ENCODE data around the gene SYCP2. TPM values are rescaled to one million over a fixed set of nuclear protein-coding genes. Genes with fewer than 3 reads are reported as not detected.

The SYCP2 gene
- total and polyA plus RNA-seq, 4 donors, result 2.4 to 11.0 (median 6.0) TPM

GRCh38 chr20:59884494-59884893 is 48.9 kb downstream of the SYCP2 start:
- H3K9me3 ChIP-seq (ENCODE audit: control insufficient read depth, insufficient read depth, low read length), result no peaks in the 10 kb centered on the region
- H3K36me3 ChIP-seq (ENCODE audit: control insufficient read depth, insufficient read depth, low read length), result no peaks in the 10 kb centered on the region
- DNase-seq (ENCODE audit: low read depth in 4 of 6, low spot score in 6 of 6), result no peak
- H3K4me1 ChIP-seq (ENCODE audit: control insufficient read depth, insufficient read depth, low read length), result no peaks in the 10 kb centered on the region
- no peak overlapping the region for H3K27ac ChIP-seq (ENCODE audit: low read depth, low read length)
- no CpG with 5 or more reads among the region's 3 CpGs for WGBS (ENCODE audit: insufficient coverage)
- H3K4me3 ChIP-seq (ENCODE audit: low read depth, low read length), result no peak overlapping the region
- H3K27me3 ChIP-seq (ENCODE audit: control insufficient read depth, insufficient read depth, low read length), result no peaks in the 10 kb centered on the region

- no peak overlapping the region for H3K27ac ChIP-seq (ENCODE audit: low read depth, low read length)
- no peak for DNase-seq (ENCODE audit: low read depth in 4 of 6, low spot score in 6 of 6)
- WGBS (ENCODE audit: insufficient coverage), result no CpG with 5 or more reads among the region's 1 CpG
Measured at GRCh38 chr20:59880198-59880597, 53.2 kb downstream of the SYCP2 start.

GRCh38 chr20:59873409-59873808 is 60.0 kb downstream of the SYCP2 start:
- H3K27me3 ChIP-seq (ENCODE audit: control insufficient read depth, insufficient read depth, low read length), result no peaks in the 10 kb centered on the region
- H3K36me3 ChIP-seq (ENCODE audit: control insufficient read depth, insufficient read depth, low read length), result no peaks in the 10 kb centered on the region
- no peaks in the 10 kb centered on the region for H3K4me1 ChIP-seq (ENCODE audit: control insufficient read depth, insufficient read depth, low read length)
- H3K9me3 ChIP-seq (ENCODE audit: control insufficient read depth, insufficient read depth, low read length), result no peaks in the 10 kb centered on the region
- no CpG with 5 or more reads among the region's 1 CpG for WGBS (ENCODE audit: insufficient coverage)
- no peak overlapping the region for H3K27ac ChIP-seq (ENCODE audit: low read depth, low read length)
- no peak overlapping the region for H3K4me3 ChIP-seq (ENCODE audit: low read depth, low read length)
- no peak for DNase-seq (ENCODE audit: low read depth in 4 of 6, low spot score in 6 of 6)

More at GRCh38 chr20:59880198-59880597, 53.2 kb downstream of the SYCP2 start:
- Histone ChIP-seq H3K9me3 (ENCODE audit: control insufficient read depth, insufficient read depth, low read length) (no peaks in the 10 kb centered on the region), H3K4me1 (ENCODE audit: control insufficient read depth, insufficient read depth, low read length) (no peaks in the 10 kb centered on the region), H3K27me3 (ENCODE audit: control insufficient read depth, insufficient read depth, low read length) (no peaks in the 10 kb centered on the region), H3K36me3 (ENCODE audit: control insufficient read depth, insufficient read depth, low read length) (no peaks in the 10 kb centered on the region), H3K4me3 (ENCODE audit: low read depth, low read length) (no peak overlapping the region)

- Histone ChIP-seq H3K4me1 (ENCODE audit: control insufficient read depth, insufficient read depth, low read length) (no peaks in the 10 kb centered on the region), H3K27ac (ENCODE audit: low read depth, low read length) (no peak overlapping the region), H3K27me3 (ENCODE audit: control insufficient read depth, insufficient read depth, low read length) (no peaks in the 10 kb centered on the region), H3K36me3 (ENCODE audit: control insufficient read depth, insufficient read depth, low read length) (no peaks in the 10 kb centered on the region), H3K9me3 (ENCODE audit: control insufficient read depth, insufficient read depth, low read length) (no peaks in the 10 kb centered on the region), H3K4me3 (ENCODE audit: low read depth, low read length) (no peak overlapping the region)
- no CpG with 5 or more reads among the region's 1 CpG for WGBS (ENCODE audit: insufficient coverage)
- DNase-seq (ENCODE audit: low read depth in 4 of 6, low spot score in 6 of 6), result no peak
Measured at GRCh38 chr20:59871096-59871495, 62.3 kb downstream of the SYCP2 start.

- Histone ChIP-seq H3K27me3 (ENCODE audit: control insufficient read depth, insufficient read depth, low read length) (no peaks in the 10 kb centered on the region), H3K4me3 (ENCODE audit: low read depth, low read length) (no peak overlapping the region), H3K27ac (ENCODE audit: low read depth, low read length) (no peak overlapping the region), H3K4me1 (ENCODE audit: control insufficient read depth, insufficient read depth, low read length) (no peaks in the 10 kb centered on the region), H3K9me3 (ENCODE audit: control insufficient read depth, insufficient read depth, low read length) (no peaks in the 10 kb centered on the region), H3K36me3 (ENCODE audit: control insufficient read depth, insufficient read depth, low read length) (no peaks in the 10 kb centered on the region)
- no CpG with 5 or more reads among the region's 3 CpGs for WGBS (ENCODE audit: insufficient coverage)
- DNase-seq (ENCODE audit: low read depth in 4 of 6, low spot score in 6 of 6), result no peak
Measured at GRCh38 chr20:59866338-59866737, 67.1 kb downstream of the SYCP2 start.

- 100% methylated on average over 1 of the region's 1 CpG for WGBS (ENCODE audit: insufficient coverage)
Measured at GRCh38 chr20:59864726-59865125, 68.7 kb downstream of the SYCP2 start.

GRCh38 chr20:59863058-59863457 is 70.4 kb downstream of the SYCP2 start:
- Histone ChIP-seq H3K27me3 (ENCODE audit: control insufficient read depth, insufficient read depth, low read length) (no peaks in the 10 kb centered on the region), H3K4me3 (ENCODE audit: low read depth, low read length) (no peak overlapping the region), H3K9me3 (ENCODE audit: control insufficient read depth, insufficient read depth, low read length) (no peaks in the 10 kb centered on the region), H3K36me3 (ENCODE audit: control insufficient read depth, insufficient read depth, low read length) (peaks cover 2% of the 10 kb centered on the region), H3K4me1 (ENCODE audit: control insufficient read depth, insufficient read depth, low read length) (no peaks in the 10 kb centered on the region), H3K27ac (ENCODE audit: low read depth, low read length) (no peak overlapping the region)
- DNase-seq (ENCODE audit: low read depth in 4 of 6, low spot score in 6 of 6), result no peak
- no CpG with 5 or more reads among the region's 3 CpGs for WGBS (ENCODE audit: insufficient coverage)

More at GRCh38 chr20:59864726-59865125, 68.7 kb downstream of the SYCP2 start:
- Histone ChIP-seq H3K36me3 (ENCODE audit: control insufficient read depth, insufficient read depth, low read length) (no peaks in the 10 kb centered on the region), H3K27ac (ENCODE audit: low read depth, low read length) (no peak overlapping the region), H3K4me1 (ENCODE audit: control insufficient read depth, insufficient read depth, low read length) (no peaks in the 10 kb centered on the region), H3K27me3 (ENCODE audit: control insufficient read depth, insufficient read depth, low read length) (no peaks in the 10 kb centered on the region), H3K4me3 (ENCODE audit: low read depth, low read length) (no peak overlapping the region), H3K9me3 (ENCODE audit: control insufficient read depth, insufficient read depth, low read length) (no peaks in the 10 kb centered on the region)
- no peak for DNase-seq (ENCODE audit: low read depth in 4 of 6, low spot score in 6 of 6)

- Histone ChIP-seq H3K27me3 (ENCODE audit: control insufficient read depth, insufficient read depth, low read length) (no peaks in the 10 kb centered on the region), H3K4me1 (ENCODE audit: control insufficient read depth, insufficient read depth, low read length) (no peaks in the 10 kb centered on the region), H3K27ac (ENCODE audit: low read depth, low read length) (no peak overlapping the region), H3K36me3 (ENCODE audit: control insufficient read depth, insufficient read depth, low read length) (peaks cover 6% of the 10 kb centered on the region), H3K9me3 (ENCODE audit: control insufficient read depth, insufficient read depth, low read length) (no peaks in the 10 kb centered on the region), H3K4me3 (ENCODE audit: low read depth, low read length) (no peak overlapping the region)
- 71% methylated on average over 1 of the region's 4 CpGs for WGBS (ENCODE audit: insufficient coverage)
- DNase-seq (ENCODE audit: low read depth in 4 of 6, low spot score in 6 of 6), result no peak
Measured at GRCh38 chr20:59861401-59861800, 72.0 kb downstream of the SYCP2 start.

GRCh38 chr20:59858425-59858824 is 75.0 kb downstream of the SYCP2 start:
- H3K4me3 ChIP-seq (ENCODE audit: low read depth, low read length), result no peak overlapping the region
- no peak overlapping the region for H3K27ac ChIP-seq (ENCODE audit: low read depth, low read length)
- DNase-seq (ENCODE audit: low read depth in 4 of 6, low spot score in 6 of 6), result no peak
- H3K4me1 ChIP-seq (ENCODE audit: control insufficient read depth, insufficient read depth, low read length), result no peaks in the 10 kb centered on the region
- H3K9me3 ChIP-seq (ENCODE audit: control insufficient read depth, insufficient read depth, low read length), result no peaks in the 10 kb centered on the region
- 100% methylated on average over 1 of the region's 5 CpGs for WGBS (ENCODE audit: insufficient coverage)
- H3K27me3 ChIP-seq (ENCODE audit: control insufficient read depth, insufficient read depth, low read length), result no peaks in the 10 kb centered on the region
- H3K36me3 ChIP-seq (ENCODE audit: control insufficient read depth, insufficient read depth, low read length), result peaks cover 6% of the 10 kb centered on the region

GRCh38 chr20:59857966-59858365 is 75.5 kb downstream of the SYCP2 start:
- Histone ChIP-seq H3K4me3 (ENCODE audit: low read depth, low read length) (no peak overlapping the region), H3K27me3 (ENCODE audit: control insufficient read depth, insufficient read depth, low read length) (no peaks in the 10 kb centered on the region), H3K27ac (ENCODE audit: low read depth, low read length) (no peak overlapping the region), H3K4me1 (ENCODE audit: control insufficient read depth, insufficient read depth, low read length) (no peaks in the 10 kb centered on the region), H3K36me3 (ENCODE audit: control insufficient read depth, insufficient read depth, low read length) (peaks cover 6% of the 10 kb centered on the region), H3K9me3 (ENCODE audit: control insufficient read depth, insufficient read depth, low read length) (no peaks in the 10 kb centered on the region)
- no peak for DNase-seq (ENCODE audit: low read depth in 4 of 6, low spot score in 6 of 6)
- WGBS (ENCODE audit: insufficient coverage), result 80% methylated on average over 1 of the region's 2 CpGs

Measured in spinal cord (tissue), 10 donors.